Activated CD4-positive, alpha-beta T cell treated with anti-CD3 and anti-CD28 coated beads, Interleukin-2, Interleukin-4, amounts not matched to agents 100 ng/mL and 50 ng/mL, durations not matched to agents 16 hours and 8 hours (primary cell): ENCODE data around the gene MCTP1.
"Not testable (repeated sequence)": the region's sequence is repeated elsewhere in the genome, so short reads cannot be mapped to it uniquely, and the experiment has no call there.

Experiments
- DNase-seq: peaks from one replicate; pipeline ENCODE4 v3.0.0-alpha.2; 2020; ENCODE audit warnings: low spot score

MCTP1 gene

GRCh38 chr5:94863951-94864350 is 420.9 kb downstream of the MCTP1 start:
- DNase-seq = no peak

GRCh38 chr5:94857111-94857510 is 427.8 kb downstream of the MCTP1 start:
- no peak for DNase-seq

GRCh38 chr5:94856257-94856800 is 428.6 kb downstream of the MCTP1 start:
- no peak for DNase-seq

GRCh38 chr5:94855543-94855942 is 429.4 kb downstream of the MCTP1 start:
- no peak for DNase-seq

GRCh38 chr5:94853120-94853519 is 431.8 kb downstream of the MCTP1 start:
- DNase-seq = no peak

GRCh38 chr5:94850960-94851359 is 433.9 kb downstream of the MCTP1 start:
- no peak for DNase-seq

GRCh38 chr5:94849821-94850736 is 434.8 kb downstream of the MCTP1 start:
- DNase-seq = peak; percentile 70

- no peak for DNase-seq
Observed at GRCh38 chr5:94849324-94849723, 435.6 kb downstream of the MCTP1 start.

- DNase-seq = no peak
Observed at GRCh38 chr5:94847726-94848125, 437.2 kb downstream of the MCTP1 start.

GRCh38 chr5:94847019-94847418 is 437.9 kb downstream of the MCTP1 start:
- peak; percentile 36 for DNase-seq

GRCh38 chr5:94845696-94846095 is 439.2 kb downstream of the MCTP1 start:
- not testable (repeated sequence) for DNase-seq

GRCh38 chr5:94841598-94842322 is 443.1 kb downstream of the MCTP1 start:
- DNase-seq = no peak

GRCh38 chr5:94833851-94834250 is 451.0 kb downstream of the MCTP1 start:
- DNase-seq = no peak

- DNase-seq = no peak
Observed at GRCh38 chr5:94832685-94833084, 452.2 kb downstream of the MCTP1 start.

GRCh38 chr5:94830520-94830919 is 454.4 kb downstream of the MCTP1 start:
- no peak for DNase-seq

GRCh38 chr5:94828222-94828621 is 456.7 kb downstream of the MCTP1 start:
- not testable (repeated sequence) for DNase-seq

GRCh38 chr5:94820488-94820887 is 464.4 kb downstream of the MCTP1 start:
- DNase-seq = no peak

GRCh38 chr5:94818904-94819303 is 466.0 kb downstream of the MCTP1 start:
- no peak for DNase-seq

- no peak for DNase-seq
Observed at GRCh38 chr5:94815313-94816039, 469.4 kb downstream of the MCTP1 start.

GRCh38 chr5:94812232-94812631 is 472.7 kb downstream of the MCTP1 start:
- no peak for DNase-seq

GRCh38 chr5:94811331-94811730 is 473.6 kb downstream of the MCTP1 start:
- no peak for DNase-seq

GRCh38 chr5:94810877-94811276 is 474.0 kb downstream of the MCTP1 start:
- DNase-seq = no peak
